Choroid plexus epithelial cell (primary cell): ENCODE measurements around the gene GTPBP6.

ENCODE experiments used
- DNase-seq: peaks from one replicate; pipeline ENCODE4 v3.0.0-alpha.2; 2010; ENCODE audit warnings: low read depth
- H3K4me3 ChIP-seq: 2 replicates; pipeline ENCODE4 v1.5.1; 2011; ENCODE audit warnings: low read depth, mild to moderate bottlenecking, control low read depth, low read length, moderate library complexity
- TF ChIP-seq, protein P1 (sequence below): conservative IDR thresholded peaks from 2 replicates; pipeline ENCODE4 v1.5.1; 2011; ENCODE audit warnings: low read depth, mild to moderate bottlenecking, control low read depth, inconsistent platforms, low read length, moderate library complexity

Gene GTPBP6

DNA sequence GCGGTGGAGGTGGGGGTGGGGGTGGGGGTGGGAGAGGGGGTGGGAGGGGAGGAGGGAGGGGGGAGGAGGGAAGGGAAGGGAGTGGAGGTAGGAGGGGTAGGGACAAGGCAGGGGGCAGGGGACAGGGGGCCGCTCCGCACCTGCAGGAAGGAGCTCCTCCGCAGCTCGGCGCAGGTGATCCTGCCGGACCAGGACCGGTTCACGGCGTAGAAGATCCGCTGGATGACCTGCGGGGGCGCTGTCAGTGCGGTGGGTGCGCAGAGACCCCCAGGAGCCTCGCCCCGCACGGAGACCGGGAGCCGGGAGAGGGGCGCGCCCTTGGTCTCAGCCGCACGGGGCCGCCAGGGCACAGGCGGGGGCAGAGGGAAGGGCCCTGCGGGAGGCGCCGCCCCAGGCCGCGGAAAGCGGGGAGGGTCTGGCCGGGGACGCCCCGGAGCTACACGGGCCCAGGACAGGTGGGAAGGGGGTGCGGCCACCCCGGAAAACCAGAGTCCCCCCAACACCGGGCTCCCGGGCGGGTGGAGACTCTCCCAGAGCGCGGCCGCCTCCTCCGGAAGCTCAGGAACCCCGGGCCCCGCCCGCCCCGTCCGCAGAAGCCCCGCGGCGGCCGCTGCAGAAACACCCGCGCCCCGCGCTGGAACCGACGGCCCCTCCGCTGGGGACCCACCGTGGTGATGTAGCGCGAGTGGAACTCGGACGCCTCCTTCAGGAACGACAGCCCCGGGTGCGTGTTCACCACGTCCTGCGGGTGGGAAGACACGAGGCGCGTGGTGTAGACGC is 27.6 kb upstream of the GTPBP6 start:
- TF ChIP-seq, protein P1, sequence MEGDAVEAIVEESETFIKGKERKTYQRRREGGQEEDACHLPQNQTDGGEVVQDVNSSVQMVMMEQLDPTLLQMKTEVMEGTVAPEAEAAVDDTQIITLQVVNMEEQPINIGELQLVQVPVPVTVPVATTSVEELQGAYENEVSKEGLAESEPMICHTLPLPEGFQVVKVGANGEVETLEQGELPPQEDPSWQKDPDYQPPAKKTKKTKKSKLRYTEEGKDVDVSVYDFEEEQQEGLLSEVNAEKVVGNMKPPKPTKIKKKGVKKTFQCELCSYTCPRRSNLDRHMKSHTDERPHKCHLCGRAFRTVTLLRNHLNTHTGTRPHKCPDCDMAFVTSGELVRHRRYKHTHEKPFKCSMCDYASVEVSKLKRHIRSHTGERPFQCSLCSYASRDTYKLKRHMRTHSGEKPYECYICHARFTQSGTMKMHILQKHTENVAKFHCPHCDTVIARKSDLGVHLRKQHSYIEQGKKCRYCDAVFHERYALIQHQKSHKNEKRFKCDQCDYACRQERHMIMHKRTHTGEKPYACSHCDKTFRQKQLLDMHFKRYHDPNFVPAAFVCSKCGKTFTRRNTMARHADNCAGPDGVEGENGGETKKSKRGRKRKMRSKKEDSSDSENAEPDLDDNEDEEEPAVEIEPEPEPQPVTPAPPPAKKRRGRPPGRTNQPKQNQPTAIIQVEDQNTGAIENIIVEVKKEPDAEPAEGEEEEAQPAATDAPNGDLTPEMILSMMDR = no peak
- no peak overlapping the region for H3K4me3 ChIP-seq
- no peak for DNase-seq

DNA sequence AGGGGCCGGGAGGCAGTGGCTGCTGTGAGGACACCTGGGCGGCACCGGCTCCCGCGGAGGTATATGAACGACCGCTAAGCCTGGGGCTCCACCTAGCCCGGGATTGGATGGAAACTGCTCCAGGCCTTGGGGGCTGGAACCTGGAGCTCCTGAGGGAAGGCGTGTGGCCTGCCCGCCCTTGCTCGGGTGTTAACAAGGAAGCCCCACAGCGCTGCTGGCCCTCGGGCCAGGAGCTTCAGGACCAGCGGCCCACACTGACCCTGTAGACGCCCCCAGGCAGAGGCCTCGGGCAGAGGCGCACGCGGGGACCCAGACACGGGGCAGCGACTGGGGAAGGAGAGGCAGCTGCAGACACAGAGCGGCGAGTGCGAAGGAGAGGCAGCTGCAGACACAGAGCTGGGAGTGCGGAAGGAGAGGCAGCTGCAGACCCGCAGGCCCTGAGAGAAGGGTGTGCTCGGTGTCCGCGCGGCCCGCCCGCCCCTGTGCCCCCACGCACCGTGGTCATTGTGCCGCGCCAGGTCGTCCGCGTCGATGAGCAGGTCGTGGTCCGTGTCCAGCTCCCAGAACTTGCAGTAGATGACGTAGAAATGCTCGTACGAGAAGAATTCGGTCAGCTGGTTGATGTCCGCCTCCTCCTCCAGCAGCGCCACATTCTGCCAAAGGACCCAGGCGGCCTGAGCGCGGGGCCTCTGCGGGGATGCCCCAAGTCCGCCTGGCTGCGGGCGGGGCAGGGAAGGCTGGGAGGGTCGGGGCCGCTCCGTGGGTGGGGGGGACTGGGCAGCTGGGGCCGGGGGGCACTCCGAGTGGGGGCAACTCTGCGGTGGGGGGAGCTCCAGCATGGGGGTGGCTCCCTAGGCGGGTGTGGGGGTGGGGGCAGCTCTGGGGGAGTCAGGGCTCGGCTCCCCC is 26.7 kb upstream of the GTPBP6 start:
- TF ChIP-seq, protein P1 = no peak
- H3K4me3 ChIP-seq = no peak overlapping the region
- DNase-seq = no peak

DNA sequence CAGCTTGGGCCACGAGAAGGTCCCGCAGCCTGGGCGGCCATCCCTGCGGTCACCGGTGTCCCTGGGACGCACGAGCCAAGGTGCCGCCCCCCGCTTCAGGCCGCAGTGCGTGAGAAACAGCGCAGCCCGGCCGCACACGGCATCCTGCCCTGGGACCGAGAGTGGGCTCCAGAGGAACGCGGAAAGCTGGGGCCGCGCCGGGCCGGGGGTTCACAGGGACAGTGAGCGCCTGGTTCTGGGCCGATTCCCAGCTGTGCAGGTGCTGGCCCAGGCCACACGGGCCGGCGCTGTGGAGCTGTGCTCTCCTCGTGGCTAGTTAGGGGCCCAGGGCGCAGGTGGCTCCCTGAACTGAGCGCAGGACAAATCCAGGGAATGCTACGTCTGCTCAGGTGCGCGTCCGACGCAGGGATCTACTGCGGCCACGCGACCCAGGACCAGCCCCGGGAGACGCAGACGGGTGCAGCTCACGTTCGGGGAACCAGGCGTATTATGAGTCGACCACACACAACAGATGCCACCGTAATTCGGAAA is 25.8 kb upstream of the GTPBP6 start:
- no peak overlapping the region for H3K4me3 ChIP-seq
- no peak for DNase-seq
- TF ChIP-seq, protein P1 = no peak

DNA sequence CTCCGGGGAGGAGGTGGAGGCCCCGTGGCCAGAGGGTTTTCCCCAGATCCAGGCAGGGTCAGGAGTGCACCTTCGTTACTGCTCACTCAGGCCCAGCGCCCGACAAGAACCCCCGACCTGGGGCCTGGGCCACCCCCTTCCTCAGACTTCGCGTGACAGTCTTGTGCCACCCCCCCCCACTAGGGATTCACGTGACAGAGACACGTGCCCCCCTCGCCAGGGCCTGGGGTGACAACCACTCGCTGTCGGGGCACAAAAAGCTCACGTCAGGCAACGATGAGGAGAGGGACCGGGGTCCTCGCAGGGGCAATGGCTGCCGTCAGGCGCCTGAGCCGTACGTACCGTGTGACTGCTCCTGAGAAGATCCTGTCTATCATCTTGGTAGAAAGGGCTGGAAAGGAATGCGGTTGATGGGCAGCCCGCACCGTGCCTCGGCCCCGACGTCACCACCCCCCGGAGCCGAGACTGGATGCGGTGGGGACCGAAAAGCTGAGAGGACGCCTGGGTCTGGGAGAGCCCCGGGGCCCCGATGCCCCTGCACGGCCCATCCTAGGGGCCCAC is 23.0 kb upstream of the GTPBP6 start:
- DNase-seq = no peak
- TF ChIP-seq, protein P1 = no peak

DNA sequence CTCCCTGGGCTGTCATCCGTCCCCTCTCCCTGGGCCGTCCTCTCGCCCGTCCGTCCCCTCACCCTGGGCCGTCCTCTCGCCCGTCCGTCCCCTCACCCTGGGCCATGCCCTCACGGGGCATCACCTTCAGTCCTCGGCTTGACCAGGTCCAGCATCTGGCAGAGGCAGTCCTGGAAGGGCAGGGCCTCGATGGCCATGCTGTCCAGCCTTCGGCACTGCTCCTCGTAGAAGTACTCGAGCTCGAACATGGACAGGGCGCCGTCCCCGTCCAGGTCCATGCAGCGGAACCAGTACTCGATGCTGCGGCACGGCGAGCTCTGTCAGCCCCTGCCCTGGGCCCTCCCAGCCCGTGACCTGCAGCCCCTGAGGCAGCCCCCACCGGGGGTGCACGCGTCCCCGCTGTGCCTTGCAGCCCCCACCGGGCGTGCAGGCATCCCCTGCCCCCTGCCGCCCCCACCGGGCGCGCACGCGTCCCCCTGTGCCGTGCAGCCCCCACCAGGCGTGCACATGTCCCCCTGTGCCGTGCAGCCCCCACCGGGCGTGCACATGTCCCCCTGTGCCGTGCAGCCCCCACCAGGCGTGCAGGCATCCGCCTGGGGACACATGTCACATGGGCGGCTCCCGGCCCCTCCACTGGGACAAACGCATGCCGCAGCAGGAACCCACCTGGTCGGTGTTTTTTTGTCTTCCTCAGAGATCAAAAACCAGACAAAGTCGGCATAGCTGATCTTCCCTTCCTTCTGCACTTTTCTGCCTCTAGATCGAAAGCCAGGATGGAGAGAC is 22.2 kb upstream of the GTPBP6 start:
- no peak overlapping the region for H3K4me3 ChIP-seq
- DNase-seq = no peak
- TF ChIP-seq, protein P1 = no peak

More for the DNA sequence above, 23.0 kb upstream of the GTPBP6 start:
- no peak overlapping the region for H3K4me3 ChIP-seq

DNA sequence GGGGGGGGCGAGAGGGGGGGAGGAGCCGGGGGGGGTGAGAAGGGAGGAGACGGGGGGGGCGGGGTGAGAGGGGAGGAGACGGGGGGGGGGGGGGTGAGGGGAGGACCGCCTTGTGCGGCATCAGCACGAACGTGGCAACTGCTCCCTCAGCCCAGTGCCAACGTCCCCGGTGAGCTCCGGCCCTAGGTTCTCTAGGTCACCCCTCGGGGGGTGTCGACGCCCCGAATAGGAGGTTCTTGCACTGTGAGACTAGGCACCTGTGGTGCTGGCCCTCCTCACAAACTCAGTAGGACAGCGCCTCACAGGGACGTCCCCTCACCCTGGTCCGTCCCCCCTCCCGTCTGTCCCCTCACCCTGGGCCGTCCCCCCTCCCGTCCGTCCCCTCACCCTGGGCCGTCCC is 21.5 kb upstream of the GTPBP6 start:
- no peak overlapping the region for H3K4me3 ChIP-seq
- DNase-seq = no peak
- TF ChIP-seq, protein P1 = no peak
